Measurements from ENCODE around the gene LELP1. TPM values are rescaled to one million over a fixed set of nuclear protein-coding genes. Genes with fewer than 3 reads are reported as not detected.

The LELP1 gene
- total RNA-seq (not detected in 2 replicates), polyA plus RNA-seq (not detected in 2 replicates), polyA minus RNA-seq (not detected in 2 replicates), Bru-seq, nascent RNA (not detected), BruChase-seq, experiment 1, labeled RNA remaining after a 6-hour chase (not detected), BruChase-seq, experiment 2, labeled RNA remaining after a 2-hour chase (not detected)
- polyA plus RNA-seq (2011; cell fraction: cytosol; rRNA removed) = not detected in 2 replicates
- not detected in 2 replicates for polyA plus RNA-seq (2011; cell fraction: nucleus; rRNA removed)
- polyA plus RNA-seq (2012) = not detected in 2 replicates
- not detected for polyA minus RNA-seq (2011; cell fraction: cytosol; rRNA and poly(A)+ RNA removed)
- polyA minus RNA-seq (2011; cell fraction: nucleus; rRNA and poly(A)+ RNA removed) = not detected in 2 replicates
- long read RNA-seq = 0 reads

GRCh38 chr1:153203130-153203529 lies at the start of gene LELP1:
LELP1 (plus strand) TSS chr1:153203430; CDS start chr1:153204708, 1,278 bp downstream.
- Histone ChIP-seq H2AFZ (ENCODE audit: low read depth, low read length) (no peak within 1 kb of the TSS), H3K4me2 (ENCODE audit: insufficient read depth, low read length) (no peak within 1 kb of the TSS), H3K4me1 (ENCODE audit: control insufficient read depth, extremely low read depth, insufficient read depth, low read length) (no peaks in the 10 kb centered on the region), H3K4me3 (replicated peaks in 1 of 3; ENCODE audit: insufficient read depth in 1 of 3, low read depth in 1 of 3, low read length in 3 of 3) (no peak within 1 kb of the TSS), H4K20me1 (replicated peaks; ENCODE audit: control insufficient read depth, extremely low read depth, insufficient read depth, low read length) (no peaks in the 10 kb centered on the region), H3K27me3 (ENCODE audit: control insufficient read depth in 2 of 2, insufficient read depth in 2 of 2, low read length in 2 of 2) (no peaks in the 10 kb centered on the region), H3K79me2 (ENCODE audit: control insufficient read depth, insufficient read depth, low read length) (no peaks in the 10 kb centered on the region), H3K36me3 (ENCODE audit: control insufficient read depth in 2 of 2, extremely low read depth in 1 of 2, insufficient read depth in 2 of 2, low read length in 2 of 2) (no peaks in the 10 kb centered on the region), H3K9ac (replicated peaks; ENCODE audit: extremely low read depth, insufficient read depth, low read length) (no peak within 1 kb of the TSS), H3K9me1 (replicated peaks; ENCODE audit: control insufficient read depth, extremely low read depth, insufficient read depth, low read length) (no peaks in the 10 kb centered on the region), H3K27ac (ENCODE audit: insufficient read depth, low read depth, low read length) (no peak within 1 kb of the TSS), H3K9me3 (replicated peaks; ENCODE audit: control insufficient read depth, insufficient read depth, low read length) (no peaks in the 10 kb centered on the region)
- dilution Hi-C loops (cut with MboI; ENCODE audit: extremely low pct_ligation_motif_present, low sequenced_read_pairs) = no loop called here
- no peak for DNase-seq (ENCODE audit: low read depth, low spot score)
- CTCF ChIA-PET = no interaction called here
- POLR2A ChIA-PET = no interaction called here
- FAIRE-seq = no peak
- no peak for TF ChIP-seq JUN (IDR thresholded peaks at IDR 0.05; ENCODE audit: borderline replicate concordance, insufficient read depth, insufficient read length, low read depth)
- no peak for TF ChIP-seq CTCF (IDR thresholded peaks at IDR 0.05; ENCODE audit: extremely low read depth in 1 of 2, insufficient read depth in 1 of 2, low read depth in 1 of 2, low read length in 2 of 2)
- no peak for TF ChIP-seq POLR2AphosphoS5 (IDR thresholded peaks at IDR 0.05; ENCODE audit: insufficient read depth, low read depth, low read length)
- no peak for TF ChIP-seq MYC (IDR thresholded peaks at IDR 0.05; ENCODE audit: low read depth, low read length)
- no peak for TF ChIP-seq MAX (IDR thresholded peaks at IDR 0.05; ENCODE audit: insufficient read depth, insufficient read length)
- TF ChIP-seq GATA2 (IDR thresholded peaks at IDR 0.05; ENCODE audit: insufficient read depth, insufficient read length, low read depth, low read length) = no peak
- no peak for TF ChIP-seq EZH2 (IDR thresholded peaks at IDR 0.05; ENCODE audit: borderline replicate concordance, low read depth, low read length, severe bottlenecking)
- TF ChIP-seq FOS (IDR thresholded peaks at IDR 0.05; ENCODE audit: borderline replicate concordance, insufficient read depth, low read length) = no peak
- no peak for TF ChIP-seq POLR2A (IDR thresholded peaks at IDR 0.05; ENCODE audit: low read depth, low read length)
- intact Hi-C loops (cut with micrococcal nuclease) = no loop called here
- BruUV-seq (replicated peaks) = no TSS peak

Data from endothelial cell of umbilical vein (primary cell).